Smooth muscle cell (in vitro differentiated cells): Measurements from ENCODE around the gene PTPRF. TPM values are rescaled to one million over a fixed set of nuclear protein-coding genes. Genes with fewer than 3 reads are reported as not detected.
A peak's percentile ranks its signal among the peaks of the same experiment; 100 is the strongest.

ENCODE experiments used
- DNase-seq: peaks from one replicate; lab custom pipeline; 2025; ENCODE audit not compliant: unreplicated experiment; lab: John Stamatoyannopoulos, UW
- H2AFZ ChIP-seq: fragments of 200-600 bp; sonication (generic); 2 replicates; pipeline ENCODE4 v1.6.0; 2016; ENCODE audit warnings: antibody characterized with exemption, low read depth, mild to moderate bottlenecking
- H3F3A ChIP-seq: fragments of 200-600 bp; sonication (generic); 2 replicates; pipeline ENCODE4 v1.6.0; 2017; ENCODE audit warnings: antibody characterized with exemption, low read depth
- H3K27ac ChIP-seq: fragments of 200-600 bp; sonication (generic); 2 replicates; pipeline ENCODE4 v1.5.1; 2016; ENCODE audit warnings: low read depth, mild to moderate bottlenecking
- H3K27me3 ChIP-seq: fragments of 200-600 bp; sonication (generic); 2 replicates; pipeline ENCODE4 v1.6.1; 2016; ENCODE audit warnings: low read depth, mild to moderate bottlenecking
- H3K36me3 ChIP-seq: fragments of 200-600 bp; sonication (generic); 2 replicates; pipeline ENCODE4 v1.5.1; 2016; ENCODE audit warnings: low read depth
- H3K4me1 ChIP-seq: fragments of 200-600 bp; sonication (generic); 2 replicates; pipeline ENCODE4 v1.5.1; 2016; ENCODE audit warnings: low read depth
- H3K4me2 ChIP-seq: fragments of 200-600 bp; sonication (generic); 2 replicates; pipeline ENCODE4 v1.6.0; 2016; ENCODE audit warnings: mild to moderate bottlenecking
- H3K4me3 ChIP-seq: fragments of 200-600 bp; sonication (generic); 2 replicates; pipeline ENCODE4 v1.5.1; 2016; ENCODE audit warnings: mild to moderate bottlenecking
- H3K79me2 ChIP-seq: fragments of 200-600 bp; sonication (generic); 2 replicates; pipeline ENCODE4 v1.6.0; 2016; ENCODE audit warnings: low read depth, mild to moderate bottlenecking
- H3K9ac ChIP-seq: fragments of 200-600 bp; sonication (generic); 2 replicates; pipeline ENCODE4 v1.6.0; 2016; ENCODE audit warnings: low read depth
- H3K9me3 ChIP-seq: fragments of 200-600 bp; sonication (generic); replicated peaks from 2 replicates; pipeline ENCODE4 v1.5.1; 2016; ENCODE audit warnings: low read depth
- H4K20me1 ChIP-seq: fragments of 200-600 bp; sonication (generic); 2 replicates; pipeline ENCODE4 v1.6.0; 2016; ENCODE audit warnings: low read depth
- CTCF ChIP-seq: fragments of 200-600 bp; sonication (generic); IDR thresholded peaks from 2 replicates; pipeline ENCODE4 v1.5.1; 2017; ENCODE audit warnings: borderline replicate concordance, mild to moderate bottlenecking, antibody characterized with exemption; ENCODE audit not compliant: insufficient read depth, poor library complexity, severe bottlenecking
- WGBS: methylation state at CpG from one replicate; pipeline ENCODE4 v1.1.7; 2016; ENCODE audit warnings: low lambda C conversion rate; 5-methylcytosine and 5-hydroxymethylcytosine counted together
- polyA plus RNA-seq: library from polyadenylated mRNA; unstranded; fragments of >200 nt; fragmentation: Nextera tagmentation; extraction: Ambion mirVana; gene quantifications from 2 replicates; pipeline ENCODE4 v1.2.1, GENCODE V29; 2016
- total RNA-seq: library from RNA; depleted of rRNA; stranded (reverse); fragments of >200 nt; gene quantifications from 2 replicates; pipeline ENCODE4 v1.2.3, GENCODE V29; 2014

Gene PTPRF
- total and polyA plus RNA-seq, 2 experiments from 2014 or later, result 39.9 to 71.0 TPM

- no peaks in the 10 kb centered on the region for H3F3A ChIP-seq
- H3K4me1 ChIP-seq, result no peaks in the 10 kb centered on the region
- no peaks in the 10 kb centered on the region for H3K27me3 ChIP-seq
- no peak for DNase-seq
- peak overlapping the region; percentile 70 for H3K27ac ChIP-seq
- no peak for TF ChIP-seq CTCF
- H3K4me2 ChIP-seq, result no peak overlapping the region
- no peak overlapping the region for H2AFZ ChIP-seq
- no peaks in the 10 kb centered on the region for H3K79me2 ChIP-seq
- WGBS, result 97% methylated on average over 13 of the region's 13 CpGs
- no peaks in the 10 kb centered on the region for H4K20me1 ChIP-seq
- H3K9me3 ChIP-seq, result no peaks in the 10 kb centered on the region
- H3K9ac ChIP-seq, result no peak overlapping the region
- no peak overlapping the region for H3K4me3 ChIP-seq
- no peaks in the 10 kb centered on the region for H3K36me3 ChIP-seq
Observed at GRCh38 chr1:43583058-43583457, 52.4 kb downstream of the PTPRF start.

- no peak overlapping the region for H3K4me2 ChIP-seq
- H3K36me3 ChIP-seq, result no peaks in the 10 kb centered on the region
- no peaks in the 10 kb centered on the region for H3K79me2 ChIP-seq
- H2AFZ ChIP-seq, result no peak overlapping the region
- no peak overlapping the region for H3K4me3 ChIP-seq
- DNase-seq, result no peak
- H4K20me1 ChIP-seq, result no peaks in the 10 kb centered on the region
- 63% methylated on average over 8 of the region's 8 CpGs for WGBS
- H3K4me1 ChIP-seq, result no peaks in the 10 kb centered on the region
- no peaks in the 10 kb centered on the region for H3K9me3 ChIP-seq
- no peak overlapping the region for H3K9ac ChIP-seq
- no peaks in the 10 kb centered on the region for H3F3A ChIP-seq
- TF ChIP-seq CTCF, result no peak
- no peaks in the 10 kb centered on the region for H3K27me3 ChIP-seq
- no peak overlapping the region for H3K27ac ChIP-seq
Observed at GRCh38 chr1:43584204-43584603, 53.5 kb downstream of the PTPRF start.

- Histone ChIP-seq H4K20me1 (no peaks in the 10 kb centered on the region), H3K4me1 (no peaks in the 10 kb centered on the region), H3K27ac (no peak overlapping the region), H3K79me2 (no peaks in the 10 kb centered on the region), H3K4me3 (no peak overlapping the region), H3K9ac (no peak overlapping the region), H3K36me3 (no peaks in the 10 kb centered on the region), H2AFZ (no peak overlapping the region), H3K4me2 (no peak overlapping the region), H3K9me3 (no peaks in the 10 kb centered on the region), H3K27me3 (no peaks in the 10 kb centered on the region), H3F3A (no peaks in the 10 kb centered on the region)
- 95% methylated on average over 10 of the region's 10 CpGs for WGBS
- no peak for DNase-seq
- TF ChIP-seq CTCF, result no peak
Observed at GRCh38 chr1:43585557-43585956, 54.9 kb downstream of the PTPRF start.

DNA sequence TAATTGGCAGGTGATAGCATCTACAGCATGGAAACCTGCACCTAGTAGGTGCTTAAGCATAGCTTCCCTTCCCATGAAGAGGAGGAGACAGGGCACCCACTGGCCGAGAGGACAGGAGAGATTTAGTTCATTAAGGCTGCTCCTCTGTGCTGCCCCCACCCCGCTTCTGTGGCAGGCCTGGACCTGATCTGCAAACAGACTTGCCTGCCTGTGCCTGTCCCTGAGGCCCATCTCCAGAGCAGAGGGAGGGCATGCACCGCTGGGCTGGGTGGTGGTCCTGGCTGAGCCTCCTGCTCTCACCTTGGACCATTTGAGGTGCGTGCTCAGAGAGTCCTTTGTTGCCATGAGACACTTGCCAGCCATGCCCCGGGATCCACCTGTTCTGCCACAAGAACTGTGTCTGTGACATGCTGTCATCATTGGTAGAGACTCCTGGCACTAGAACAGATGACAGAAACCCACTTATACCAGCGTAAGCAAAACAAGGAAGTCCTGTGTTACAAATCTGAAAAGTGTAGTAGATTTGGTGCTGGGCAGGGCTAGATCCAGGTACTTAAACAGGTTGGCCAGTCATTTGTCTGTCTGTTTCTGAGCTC is 55.6 kb downstream of the PTPRF start:
- Histone ChIP-seq H3K9ac (no peak overlapping the region), H3K27ac (no peak overlapping the region), H3F3A (no peaks in the 10 kb centered on the region), H3K79me2 (no peaks in the 10 kb centered on the region), H4K20me1 (no peaks in the 10 kb centered on the region), H3K27me3 (no peaks in the 10 kb centered on the region), H3K4me3 (no peak overlapping the region), H3K4me1 (no peaks in the 10 kb centered on the region), H3K4me2 (no peak overlapping the region), H2AFZ (no peak overlapping the region), H3K9me3 (no peaks in the 10 kb centered on the region), H3K36me3 (no peaks in the 10 kb centered on the region)
- no peak for DNase-seq
- WGBS, result 85% methylated on average over 6 of the region's 6 CpGs
- TF ChIP-seq CTCF, result no peak
